ENCODE data around the gene ANKRD42.

DNA sequence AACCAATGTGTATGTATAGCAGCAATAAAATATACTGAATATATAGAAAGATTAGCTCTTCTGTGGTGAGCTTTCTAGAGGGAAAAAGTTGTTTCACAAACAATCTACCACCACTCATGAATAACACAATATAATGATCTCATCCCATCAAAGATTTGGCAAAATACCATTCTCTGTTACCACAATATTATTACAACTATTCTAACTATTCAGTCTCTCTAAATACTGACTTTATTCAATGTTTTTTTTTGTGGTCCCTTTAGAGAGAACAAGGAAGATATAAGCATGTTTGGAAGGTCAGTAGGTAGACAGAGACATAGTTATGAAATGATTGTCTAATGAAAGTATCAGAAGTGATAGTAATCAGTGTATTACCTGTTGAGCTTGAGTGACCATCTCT lies 84.8 kb downstream of the ANKRD42 start:
- TF ChIP-seq GATA3 (IDR thresholded peaks at IDR 0.05; ENCODE audit: low read depth, low read length) (no peak), GATA2 (IDR thresholded peaks at IDR 0.05; ENCODE audit: low read depth, low read length) (no peak)

All from SH-SY5Y (cell line).